Measurements from ENCODE around the gene LRP3. TPM values are rescaled to one million over a fixed set of nuclear protein-coding genes. Genes with fewer than 3 reads are reported as not detected.

Gene LRP3
- total and polyA plus RNA-seq, 2 donors from 2014 or later = 13.9 to 23.8 TPM

GRCh38 chr19:33217881-33218280, 23.8 kb downstream of the LRP3 start:
- Histone ChIP-seq H3K9ac (ENCODE audit: low read length in 3 of 3) (no peak overlapping the region), H3K27ac (ENCODE audit: low read depth in 2 of 2, low read length in 2 of 2) (no peak overlapping the region), H3K4me3 (ENCODE audit: low read length in 3 of 3) (no peak overlapping the region), H3K4me1 (ENCODE audit: control insufficient read depth in 2 of 3, insufficient read depth in 2 of 3, low read depth in 1 of 3, low read length in 3 of 3) (no peaks in the 10 kb centered on the region), H3K9me3 (ENCODE audit: control insufficient read depth in 2 of 3, insufficient read depth in 1 of 3, low read length in 3 of 3) (no peaks in the 10 kb centered on the region), H3K36me3 (ENCODE audit: control insufficient read depth in 2 of 3, insufficient read depth in 3 of 3, low read length in 3 of 3) (no peaks in the 10 kb centered on the region), H3K27me3 (ENCODE audit: control insufficient read depth, insufficient read depth, low read length) (no peaks in the 10 kb centered on the region)
- DNase-seq (no peak), FAIRE-seq (no peak)
- no peak for TF ChIP-seq CTCF (IDR thresholded peaks at IDR 0.05; ENCODE audit: borderline replicate concordance, extremely low read depth, insufficient read depth)
- intact Hi-C loops (cut with DNase I) = no loop called here

- Histone ChIP-seq H3K27me3 (ENCODE audit: control insufficient read depth, insufficient read depth, low read length) (no peaks in the 10 kb centered on the region), H3K36me3 (ENCODE audit: control insufficient read depth in 2 of 3, insufficient read depth in 3 of 3, low read length in 3 of 3) (no peaks in the 10 kb centered on the region), H3K9me3 (ENCODE audit: control insufficient read depth in 2 of 3, insufficient read depth in 1 of 3, low read length in 3 of 3) (no peaks in the 10 kb centered on the region), H3K27ac (ENCODE audit: low read depth in 2 of 2, low read length in 2 of 2) (no peak overlapping the region), H3K9ac (ENCODE audit: low read length in 3 of 3) (no peak overlapping the region), H3K4me1 (ENCODE audit: control insufficient read depth in 2 of 3, insufficient read depth in 2 of 3, low read depth in 1 of 3, low read length in 3 of 3) (no peaks in the 10 kb centered on the region), H3K4me3 (ENCODE audit: low read length in 3 of 3) (no peak overlapping the region)
- intact Hi-C loops (cut with DNase I) = no loop called here
- FAIRE-seq (no peak), DNase-seq (no peak)
- no peak for TF ChIP-seq CTCF (IDR thresholded peaks at IDR 0.05; ENCODE audit: borderline replicate concordance, extremely low read depth, insufficient read depth)
Observed at GRCh38 chr19:33219261-33219815, 25.2 kb downstream of the LRP3 start.

- Histone ChIP-seq H3K4me1 (ENCODE audit: control insufficient read depth in 2 of 3, insufficient read depth in 2 of 3, low read depth in 1 of 3, low read length in 3 of 3) (no peaks in the 10 kb centered on the region), H3K9ac (ENCODE audit: low read length in 3 of 3) (no peak overlapping the region), H3K27ac (ENCODE audit: low read depth in 2 of 2, low read length in 2 of 2) (no peak overlapping the region), H3K36me3 (ENCODE audit: control insufficient read depth in 2 of 3, insufficient read depth in 3 of 3, low read length in 3 of 3) (no peaks in the 10 kb centered on the region), H3K27me3 (ENCODE audit: control insufficient read depth, insufficient read depth, low read length) (peaks cover 6% of the 10 kb centered on the region), H3K9me3 (ENCODE audit: control insufficient read depth in 2 of 3, insufficient read depth in 1 of 3, low read length in 3 of 3) (no peaks in the 10 kb centered on the region), H3K4me3 (ENCODE audit: low read length in 3 of 3) (no peak overlapping the region)
- no peak for DNase-seq
- intact Hi-C loops (cut with DNase I) = no loop called here
- FAIRE-seq = no peak
- TF ChIP-seq CTCF (IDR thresholded peaks at IDR 0.05; ENCODE audit: borderline replicate concordance, extremely low read depth, insufficient read depth) = no peak
Observed at GRCh38 chr19:33220115-33220514, 26.0 kb downstream of the LRP3 start.

GRCh38 chr19:33220735-33221134, 26.6 kb downstream of the LRP3 start:
- H3K4me3 ChIP-seq (ENCODE audit: low read length in 3 of 3) = no peak overlapping the region
- no peak overlapping the region for H3K27ac ChIP-seq (ENCODE audit: low read depth in 2 of 2, low read length in 2 of 2)
- FAIRE-seq = no peak
- H3K4me1 ChIP-seq (ENCODE audit: control insufficient read depth in 2 of 3, insufficient read depth in 2 of 3, low read depth in 1 of 3, low read length in 3 of 3) = peaks cover 0 to 2% (median 0%) of the 10 kb centered on the region in 3 donors
- no peak for TF ChIP-seq CTCF (IDR thresholded peaks at IDR 0.05; ENCODE audit: borderline replicate concordance, extremely low read depth, insufficient read depth)
- intact Hi-C loops (cut with DNase I) = no loop called here
- H3K9me3 ChIP-seq (ENCODE audit: control insufficient read depth in 2 of 3, insufficient read depth in 1 of 3, low read length in 3 of 3) = no peaks in the 10 kb centered on the region
- H3K9ac ChIP-seq (ENCODE audit: low read length in 3 of 3) = no peak overlapping the region
- no peak for DNase-seq
- peaks cover 7% of the 10 kb centered on the region for H3K27me3 ChIP-seq (ENCODE audit: control insufficient read depth, insufficient read depth, low read length)
- no peaks in the 10 kb centered on the region for H3K36me3 ChIP-seq (ENCODE audit: control insufficient read depth in 2 of 3, insufficient read depth in 3 of 3, low read length in 3 of 3)

All from kidney (tissue), 14 donors.